GM23338 (cell line): ENCODE data around the gene HNF4A. TPM values are rescaled to one million over a fixed set of nuclear protein-coding genes. Genes with fewer than 3 reads are reported as not detected.

Experiments used
- ATAC-seq: fragments of 200-7000 bp; cut with Tn5 transposase; 3 replicates; pipeline ENCODE4 v1.9.1; 2020
- DNase-seq: peaks from one replicate; pipeline ENCODE4 v3.0.0-alpha.2; 2015; ENCODE audit warnings: low spot score
- H2AFZ ChIP-seq: fragments of 200-600 bp; sonication (generic); 2 replicates; pipeline ENCODE4 v1.8.0; 2016; ENCODE audit warnings: antibody characterized with exemption, mild to moderate bottlenecking, moderate library complexity
- H3F3A ChIP-seq: fragments of 200-600 bp; sonication (generic); replicated peaks from 2 replicates; pipeline ENCODE4 v1.8.0; 2017; ENCODE audit warnings: antibody characterized with exemption, mixed run types, low read depth
- H3K27ac ChIP-seq: fragments of 200-600 bp; sonication (generic); 2 replicates; pipeline ENCODE4 v1.6.1; 2016; ENCODE audit warnings: low read depth
- H3K27me3 ChIP-seq: fragments of 200-600 bp; sonication (generic); 2 replicates; pipeline ENCODE4 v1.8.0; 2016; ENCODE audit warnings: mild to moderate bottlenecking, mixed run types, moderate library complexity; ENCODE audit not compliant: insufficient read depth
- H3K36me3 ChIP-seq: fragments of 200-600 bp; sonication (generic); 2 replicates; pipeline ENCODE4 v1.8.0; 2016; ENCODE audit warnings: mild to moderate bottlenecking; ENCODE audit not compliant: insufficient read depth
- H3K4me1 ChIP-seq: fragments of 200-600 bp; sonication (generic); 2 replicates; pipeline ENCODE4 v1.8.0; 2016; ENCODE audit warnings: mild to moderate bottlenecking, moderate library complexity; ENCODE audit not compliant: insufficient read depth
- H3K4me2 ChIP-seq: fragments of 200-600 bp; sonication (generic); 2 replicates; pipeline ENCODE4 v1.7.1; 2017; ENCODE audit warnings: mixed run types
- H3K4me3 ChIP-seq: fragments of 200-600 bp; sonication (generic); 2 replicates; pipeline ENCODE4 v1.6.1; 2016; ENCODE audit warnings: mixed run types
- H3K79me2 ChIP-seq: fragments of 200-600 bp; sonication (generic); replicated peaks from 2 replicates; pipeline ENCODE4 v1.8.0; 2017; ENCODE audit warnings: mild to moderate bottlenecking; ENCODE audit not compliant: insufficient read depth
- H3K9me2 ChIP-seq: fragments of 200-600 bp; sonication (generic); 2 replicates; pipeline ENCODE4 v1.8.0; 2017; ENCODE audit not compliant: insufficient read depth
- H4K20me1 ChIP-seq: fragments of 200-600 bp; sonication (generic); replicated peaks from 2 replicates; pipeline ENCODE4 v1.8.0; 2017; ENCODE audit warnings: mild to moderate bottlenecking; ENCODE audit not compliant: insufficient read depth
- H3K27ac Mint-ChIP-seq: 2 replicates; pipeline ENCODE4 v1.8.0; 2020; ENCODE audit warnings: inconsistent platforms, mild to moderate bottlenecking, moderate library complexity, mixed read lengths
- H3K27me3 Mint-ChIP-seq: 3 replicates; pipeline ENCODE4 v1.8.0; 2022; ENCODE audit warnings: low read depth, mild to moderate bottlenecking, moderate library complexity, mixed read lengths, inconsistent platforms; ENCODE audit not compliant: insufficient read depth, poor library complexity
- H3K36me3 Mint-ChIP-seq: 3 replicates; pipeline ENCODE4 v1.8.0; 2021; ENCODE audit warnings: low read depth, mild to moderate bottlenecking, inconsistent platforms, moderate library complexity, mixed read lengths
- H3K4me1 Mint-ChIP-seq: 3 replicates; pipeline ENCODE4 v1.8.0; 2020; ENCODE audit warnings: mild to moderate bottlenecking, inconsistent platforms, mixed read lengths
- H3K4me3 Mint-ChIP-seq: 3 replicates; pipeline ENCODE4 v1.8.0; 2021; ENCODE audit warnings: moderate library complexity, mild to moderate bottlenecking, inconsistent platforms, mixed read lengths
- H3K9me3 Mint-ChIP-seq: 3 replicates; pipeline ENCODE4 v1.8.0; 2020; ENCODE audit warnings: moderate library complexity, mild to moderate bottlenecking, inconsistent platforms, mixed read lengths
- CREB1 ChIP-seq: fragments of 250-450 bp; sonication (Bioruptor Pico); IDR thresholded peaks from 2 replicates; pipeline ENCODE4 v1.5.0; 2020; ENCODE audit warnings: low read depth, mild to moderate bottlenecking, moderate library complexity
- CTCF ChIP-seq, 2 experiments: fragments of 200-600 bp in 1 of 2; sonication (generic) in 1 of 2; conservative IDR thresholded peaks; 2 replicates each; pipeline versions ENCODE4 v1.5.1 to v1.6.1; 2016 to 2017; ENCODE audit warnings: antibody characterized with exemption in 2 of 2, low read depth in 2 of 2, mild to moderate bottlenecking in 2 of 2, moderate library complexity in 1 of 2
- ETS1 ChIP-seq: IDR thresholded peaks from 2 replicates; pipeline ENCODE4 v1.6.1; 2016; ENCODE audit warnings: antibody characterized with exemption
- EZH2 ChIP-seq: fragments of 200-600 bp; sonication (generic); IDR thresholded peaks from one replicate; pipeline ENCODE4 v1.8.0; 2017; ENCODE audit warnings: antibody characterized with exemption, mild to moderate bottlenecking, low read depth; ENCODE audit not compliant: unreplicated experiment
- EZH2phosphoT487 ChIP-seq: fragments of 200-600 bp; sonication (generic); IDR thresholded peaks from one replicate; pipeline ENCODE4 v1.8.1; 2018; ENCODE audit warnings: antibody characterized with exemption; ENCODE audit not compliant: unreplicated experiment
- JUNB ChIP-seq: IDR thresholded peaks from one replicate; pipeline ENCODE4 v1.6.1; 2016; ENCODE audit warnings: antibody characterized with exemption; ENCODE audit not compliant: unreplicated experiment
- NANOG ChIP-seq: IDR thresholded peaks from 2 replicates; pipeline ENCODE4 v1.6.1; 2016; ENCODE audit warnings: antibody characterized with exemption, borderline replicate concordance
- POLR2AphosphoS5 ChIP-seq: IDR thresholded peaks from 2 replicates; pipeline ENCODE4 v1.6.1; 2016; ENCODE audit warnings: antibody characterized with exemption, low read depth
- REST ChIP-seq: IDR thresholded peaks from one replicate; pipeline ENCODE4 v1.6.1; 2018; ENCODE audit warnings: antibody characterized with exemption; ENCODE audit not compliant: unreplicated experiment
- STAT1 ChIP-seq: IDR thresholded peaks from one replicate; pipeline ENCODE4 v1.6.1; 2016; ENCODE audit warnings: antibody characterized with exemption; ENCODE audit not compliant: unreplicated experiment
- ZNF114 ChIP-seq: fragments of 250-450 bp; sonication (Bioruptor Pico); IDR thresholded peaks from 2 replicates; pipeline ENCODE4 v1.5.0; 2020; ENCODE audit warnings: mild to moderate bottlenecking, moderate library complexity
- ZNF331 ChIP-seq: fragments of 250-450 bp; sonication (Bioruptor Pico); IDR thresholded peaks from 2 replicates; pipeline ENCODE4 v1.5.0; 2020; ENCODE audit warnings: low read depth, mild to moderate bottlenecking, moderate library complexity
- polyA plus RNA-seq: library from polyadenylated mRNA; unstranded; fragments of >200 nt; fragmentation: Nextera tagmentation; extraction: Ambion mirVana; gene quantifications from 2 replicates; pipeline ENCODE4 v1.2.1, GENCODE V29; 2016
- total RNA-seq: library from RNA; depleted of rRNA; stranded (reverse); fragments of >200 nt; shearing (Covaris generic); gene quantifications from 2 replicates; pipeline ENCODE4 v1.2.3, GENCODE V29; 2014

The HNF4A gene
- total and polyA plus RNA-seq, 2 experiments from 2014 or later = not detected

- Mint-ChIP-seq H3K27me3 (peaks cover 5% of the 10 kb centered on the region), H3K9me3 (no peaks in the 10 kb centered on the region), H3K27ac (no peak overlapping the region), H3K4me3 (no peak overlapping the region), H3K36me3 (no peaks in the 10 kb centered on the region), H3K4me1 (no peaks in the 10 kb centered on the region)
- no peaks in the 10 kb centered on the region for H4K20me1 ChIP-seq
- no peak overlapping the region for H3K27ac ChIP-seq
- peaks cover 4% of the 10 kb centered on the region; the same call in 1 of the 2 replicates for H3K9me2 ChIP-seq
- H3K4me1 ChIP-seq = no peaks in the 10 kb centered on the region
- no peaks in the 10 kb centered on the region for H3F3A ChIP-seq
- no peak overlapping the region for H2AFZ ChIP-seq
- no peak overlapping the region for H3K4me2 ChIP-seq
- H3K27me3 ChIP-seq = no peaks in the 10 kb centered on the region
- no peak for ATAC-seq
- no peak for TF ChIP-seq CTCF (conservative IDR thresholded peaks at IDR 0.05; ENCODE audit: low read depth in 2 of 2)
- H3K36me3 ChIP-seq = no peaks in the 10 kb centered on the region
- no peak overlapping the region for H3K4me3 ChIP-seq
- DNase-seq = no peak
- no peaks in the 10 kb centered on the region for H3K79me2 ChIP-seq
Observed at GRCh38 chr20:44426879-44427790, 71.6 kb downstream of the HNF4A start.

GRCh38 chr20:44427804-44428173, 72.3 kb downstream of the HNF4A start:
- Mint-ChIP-seq H3K9me3 (no peaks in the 10 kb centered on the region), H3K4me1 (no peaks in the 10 kb centered on the region)
- no peak overlapping the region for H3K4me3 ChIP-seq
- TF ChIP-seq POLR2AphosphoS5 (no peak), ZNF331 (no peak), STAT1 (no peak), NANOG (no peak), EZH2phosphoT487 (no peak), EZH2 (no peak), CREB1 (CRISPR knock-in tag) (no peak), ETS1 (no peak), ZNF114 (CRISPR knock-in tag) (no peak), REST (no peak), CTCF (conservative IDR thresholded peaks at IDR 0.05; ENCODE audit: low read depth in 2 of 2) (no peak), JUNB (no peak)

More at GRCh38 chr20:44427804-44428173, 72.3 kb downstream of the HNF4A start:
- H3K4me1 ChIP-seq = no peaks in the 10 kb centered on the region
- H3K9me2 ChIP-seq = peaks cover 4% of the 10 kb centered on the region; the same call in 1 of the 2 replicates
- no peak overlapping the region for H3K27ac ChIP-seq
- H3F3A ChIP-seq = no peaks in the 10 kb centered on the region
- no peaks in the 10 kb centered on the region for H3K36me3 ChIP-seq
- no peak overlapping the region for H2AFZ ChIP-seq
- no peak overlapping the region for H3K27ac Mint-ChIP-seq
- ATAC-seq (no peak), DNase-seq (no peak)
- H3K4me2 ChIP-seq = no peak overlapping the region
- no peaks in the 10 kb centered on the region for H3K36me3 Mint-ChIP-seq
- no peaks in the 10 kb centered on the region for H4K20me1 ChIP-seq
- no peak overlapping the region for H3K4me3 Mint-ChIP-seq
- H3K79me2 ChIP-seq = no peaks in the 10 kb centered on the region
- no peaks in the 10 kb centered on the region for H3K27me3 ChIP-seq
- peaks cover 7% of the 10 kb centered on the region for H3K27me3 Mint-ChIP-seq
